HG02571 (cell line): ENCODE measurements around the gene KRT33A.
"Not testable (repeated sequence)": the region's sequence is repeated elsewhere in the genome, so short reads cannot be mapped to it uniquely, and the experiment has no call there.

Experiments
- ATAC-seq: cut with Tn5 transposase; IDR thresholded peaks from one replicate; pipeline ENCODE4 v1.9.1; 2021; ENCODE audit warnings: mild to moderate bottlenecking, moderate library complexity; ENCODE audit not compliant: unreplicated experiment

Gene KRT33A

GRCh38 chr17:41350381-41350878, at the start of gene KRT33A:
Gene KRT33A, minus strand, starts transcription at chr17:41350828. Its CDS starts 61 bp downstream, at chr17:41350767.
- not testable (repeated sequence) for ATAC-seq

GRCh38 chr17:41396996-41397660, 46.5 kb upstream of the KRT33A start, which contains the start of gene KRT31:
Gene KRT31, minus strand, starts transcription at chr17:41397608. Its CDS starts 69 bp downstream, at chr17:41397539.
- ATAC-seq, result no peak

GRCh38 chr17:41396340-41396739, 45.7 kb upstream of the KRT33A start:
- ATAC-seq, result no peak

GRCh38 chr17:41395611-41396010, 45.0 kb upstream of the KRT33A start:
- no peak for ATAC-seq

GRCh38 chr17:41395044-41395443, 44.4 kb upstream of the KRT33A start:
- not testable (repeated sequence) for ATAC-seq

GRCh38 chr17:41394254-41394996, 43.8 kb upstream of the KRT33A start:
- no peak for ATAC-seq

- ATAC-seq, result no peak
Observed at GRCh38 chr17:41393826-41394225, 43.2 kb upstream of the KRT33A start.

- ATAC-seq, result no peak
Observed at GRCh38 chr17:41393294-41393693, 42.7 kb upstream of the KRT33A start.

GRCh38 chr17:41392278-41392677, 41.6 kb upstream of the KRT33A start:
- ATAC-seq, result no peak

GRCh38 chr17:41391535-41391934, 40.9 kb upstream of the KRT33A start:
- no peak for ATAC-seq

- no peak for ATAC-seq
Observed at GRCh38 chr17:41390411-41390938, 39.8 kb upstream of the KRT33A start.

GRCh38 chr17:41387670-41388069, 37.0 kb upstream of the KRT33A start:
- ATAC-seq, result no peak

GRCh38 chr17:41386227-41386626, 35.6 kb upstream of the KRT33A start:
- no peak for ATAC-seq

- ATAC-seq, result no peak
Observed at GRCh38 chr17:41383690-41384089, 33.1 kb upstream of the KRT33A start.

GRCh38 chr17:41382394-41382793, 31.8 kb upstream of the KRT33A start:
- no peak for ATAC-seq

- ATAC-seq, result not testable (repeated sequence)
Observed at GRCh38 chr17:41381943-41382342, 31.3 kb upstream of the KRT33A start, which contains the start of gene KRT34. Gene KRT34, minus strand, starts transcription at chr17:41382306. Its CDS starts 60 bp downstream, at chr17:41382246.

GRCh38 chr17:41380091-41380490, 29.5 kb upstream of the KRT33A start:
- ATAC-seq, result not testable (repeated sequence)

GRCh38 chr17:41377546-41377945, 26.9 kb upstream of the KRT33A start:
- ATAC-seq, result no peak

- no peak for ATAC-seq
Observed at GRCh38 chr17:41369713-41370112, 19.1 kb upstream of the KRT33A start, which contains the start of gene KRT33B. Gene KRT33B, minus strand, starts transcription at chr17:41369813. Its CDS starts 63 bp downstream, at chr17:41369750.

- ATAC-seq, result no peak
Observed at GRCh38 chr17:41369023-41369422, 18.4 kb upstream of the KRT33A start.

GRCh38 chr17:41367426-41368075, 16.9 kb upstream of the KRT33A start:
- no peak for ATAC-seq
